Astrocyte (in vitro differentiated cells and primary cell): ENCODE measurements around the gene OBSL1. TPM values are rescaled to one million over a fixed set of nuclear protein-coding genes. Genes with fewer than 3 reads are reported as not detected.

ENCODE experiments used
- DNase-seq: peaks from one replicate; pipeline ENCODE4 v3.0.0-alpha.2; 2010; ENCODE audit warnings: low read depth
- FAIRE-seq: peaks from 2 replicates; lab custom pipeline; 2011; peaks lifted over from hg19 to GRCh38; lab: Jason Lieb, UNC
- H2AFZ ChIP-seq: 2 replicates; pipeline ENCODE4 v1.6.0; 2012; ENCODE audit warnings: low read depth, low read length, inconsistent platforms
- H3K27ac ChIP-seq: 2 replicates; pipeline ENCODE4 v1.5.1; 2011; ENCODE audit warnings: low read depth, low read length, inconsistent platforms
- H3K27me3 ChIP-seq: 2 replicates; pipeline ENCODE4 v1.6.0; 2011; ENCODE audit warnings: low read length, inconsistent platforms; ENCODE audit not compliant: insufficient read depth
- H3K36me3 ChIP-seq: 2 replicates; pipeline ENCODE4 v1.5.1; 2011; ENCODE audit warnings: low read length, inconsistent platforms; ENCODE audit not compliant: insufficient read depth
- H3K4me1 ChIP-seq: 2 replicates; pipeline ENCODE4 v1.5.1; 2011; ENCODE audit warnings: low read length, inconsistent platforms; ENCODE audit not compliant: insufficient read depth
- H3K4me2 ChIP-seq: 2 replicates; pipeline ENCODE4 v1.6.0; 2012; ENCODE audit warnings: low read length, inconsistent platforms
- H3K4me3 ChIP-seq: 2 replicates; pipeline ENCODE4 v1.5.1; 2011; ENCODE audit warnings: low read depth, mild to moderate bottlenecking, low read length, inconsistent platforms; ENCODE audit not compliant: insufficient read depth
- H3K79me2 ChIP-seq: 2 replicates; pipeline ENCODE4 v1.6.0; 2012; ENCODE audit warnings: mild to moderate bottlenecking, low read length, inconsistent platforms; ENCODE audit not compliant: insufficient read depth
- H3K9ac ChIP-seq: 2 replicates; pipeline ENCODE4 v1.6.0; 2012; ENCODE audit warnings: mild to moderate bottlenecking, low read length, inconsistent platforms
- H3K9me3 ChIP-seq: 2 replicates; pipeline ENCODE4 v1.5.1; 2012; ENCODE audit warnings: low read depth, mild to moderate bottlenecking, low read length, inconsistent platforms; ENCODE audit not compliant: insufficient read depth
- H4K20me1 ChIP-seq: 2 replicates; pipeline ENCODE4 v1.6.0; 2012; ENCODE audit warnings: low read length, inconsistent platforms; ENCODE audit not compliant: insufficient read depth
- H3K27ac Mint-ChIP-seq: one replicate; pipeline ENCODE4 v1.8.0; 2021; ENCODE audit warnings: mild to moderate bottlenecking, mixed read lengths; ENCODE audit not compliant: unreplicated experiment
- H3K27me3 Mint-ChIP-seq: one replicate; pipeline ENCODE4 v1.8.0; 2021; ENCODE audit warnings: low read depth, mixed read lengths; ENCODE audit not compliant: unreplicated experiment
- H3K36me3 Mint-ChIP-seq: one replicate; pipeline ENCODE4 v1.8.0; 2021; ENCODE audit warnings: low read depth, mixed read lengths; ENCODE audit not compliant: unreplicated experiment
- H3K4me1 Mint-ChIP-seq: one replicate; pipeline ENCODE4 v1.8.0; 2021; ENCODE audit warnings: low read depth, mixed read lengths; ENCODE audit not compliant: unreplicated experiment
- H3K4me3 Mint-ChIP-seq: one replicate; pipeline ENCODE4 v1.8.0; 2021; ENCODE audit warnings: mild to moderate bottlenecking, moderate library complexity, mixed read lengths; ENCODE audit not compliant: unreplicated experiment
- H3K9me3 Mint-ChIP-seq: one replicate; pipeline ENCODE4 v1.8.0; 2021; ENCODE audit warnings: mild to moderate bottlenecking, mixed read lengths; ENCODE audit not compliant: unreplicated experiment
- EZH2 ChIP-seq: IDR thresholded peaks from 2 replicates; pipeline ENCODE4 v1.6.1; 2012; ENCODE audit warnings: mild to moderate bottlenecking, low read length, inconsistent platforms; ENCODE audit not compliant: insufficient read depth
- total RNA-seq: library from RNA; stranded (reverse); gene quantifications from 2 replicates; pipeline ENCODE4 v1.2.1, GENCODE V29; 2021
- TF ChIP-seq, protein P1 (sequence below): IDR thresholded peaks from 2 replicates; pipeline ENCODE4 v1.5.1; 2011; ENCODE audit warnings: low read depth, mild to moderate bottlenecking, inconsistent platforms, low read length, moderate library complexity; ENCODE audit not compliant: insufficient read depth

The OBSL1 gene
- total RNA-seq, 1 donor from 2014 or later: 77.5 TPM

DNA sequence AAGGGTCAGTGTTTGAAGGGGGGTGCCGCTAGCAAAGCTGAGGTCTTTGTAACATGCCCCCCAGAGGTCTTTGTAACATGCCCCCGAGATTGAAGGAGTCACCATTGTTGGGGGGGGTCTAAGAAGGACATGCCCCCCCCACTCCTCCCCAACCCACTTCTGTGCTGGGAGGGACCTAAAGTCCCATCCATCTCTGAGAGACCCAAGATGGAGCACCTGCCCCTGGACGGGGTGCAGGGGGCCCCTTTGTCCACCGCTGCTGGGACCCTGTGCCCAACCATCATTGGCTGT is 63.0 kb downstream of the OBSL1 start:
- H3K9me3 Mint-ChIP-seq: no peaks in the 10 kb centered on the region

DNA sequence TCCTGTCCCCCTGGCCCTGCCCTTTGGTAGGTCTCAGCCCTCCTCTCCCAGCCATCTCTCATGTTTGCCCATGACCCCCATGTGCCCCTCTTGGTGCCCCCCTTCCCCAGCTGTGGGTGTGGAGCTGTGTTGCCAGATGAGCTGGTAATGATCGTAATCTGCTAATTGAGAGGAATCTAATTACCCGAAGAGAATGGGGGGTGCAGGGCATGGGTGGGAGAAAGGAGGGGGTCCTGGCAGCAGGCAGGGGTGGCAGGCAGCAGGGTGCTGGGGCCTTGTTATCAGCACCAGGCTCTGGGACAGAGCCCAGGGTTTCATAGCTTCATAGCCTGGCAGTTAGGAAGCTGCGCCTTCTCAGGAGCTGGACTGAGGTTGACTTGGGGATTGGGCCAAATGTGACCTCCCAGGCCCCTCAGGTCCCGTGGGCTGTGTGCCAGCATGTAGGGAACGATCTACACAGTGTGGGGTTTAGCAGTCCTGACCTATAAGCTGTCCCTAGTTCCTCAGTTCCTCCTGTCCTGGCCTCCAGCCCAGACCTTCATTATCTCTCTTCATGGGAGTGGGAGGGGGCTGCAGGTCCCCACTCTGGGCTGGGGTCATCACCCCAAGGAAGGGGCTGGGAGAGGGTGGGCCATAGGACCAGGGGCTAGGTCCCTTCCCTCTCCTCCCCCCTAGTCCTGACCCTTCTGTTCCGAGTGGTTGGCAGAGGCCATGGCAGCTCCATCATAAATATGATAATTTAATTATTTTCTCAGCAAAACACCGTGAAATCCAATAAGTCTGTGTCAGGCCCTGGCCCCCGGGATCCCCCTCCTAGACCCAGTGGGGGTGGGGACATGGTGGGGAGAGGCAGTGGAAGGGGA is 63.5 kb downstream of the OBSL1 start:
- Mint-ChIP-seq H3K36me3 (peaks cover 12% of the 10 kb centered on the region), H3K27ac (peak overlapping the region; percentile 86), H3K27me3 (peaks cover 6% of the 10 kb centered on the region), H3K9me3 (no peaks in the 10 kb centered on the region), H3K4me1 (peaks cover 10% of the 10 kb centered on the region), H3K4me3 (no peak overlapping the region)
- Histone ChIP-seq H3K4me1 (peaks cover 20% of the 10 kb centered on the region), H3K9me3 (no peaks in the 10 kb centered on the region), H4K20me1 (peaks cover 8% of the 10 kb centered on the region), H2AFZ (no peak overlapping the region), H3K9ac (no peak overlapping the region), H3K27me3 (peaks cover 12% of the 10 kb centered on the region), H3K36me3 (peaks cover 7% of the 10 kb centered on the region), H3K4me2 (no peak overlapping the region), H3K4me3 (no peak overlapping the region), H3K79me2 (no peaks in the 10 kb centered on the region), H3K27ac (no peak overlapping the region)
- FAIRE-seq: no peak
- no peak for TF ChIP-seq EZH2
- TF ChIP-seq, protein P1, sequence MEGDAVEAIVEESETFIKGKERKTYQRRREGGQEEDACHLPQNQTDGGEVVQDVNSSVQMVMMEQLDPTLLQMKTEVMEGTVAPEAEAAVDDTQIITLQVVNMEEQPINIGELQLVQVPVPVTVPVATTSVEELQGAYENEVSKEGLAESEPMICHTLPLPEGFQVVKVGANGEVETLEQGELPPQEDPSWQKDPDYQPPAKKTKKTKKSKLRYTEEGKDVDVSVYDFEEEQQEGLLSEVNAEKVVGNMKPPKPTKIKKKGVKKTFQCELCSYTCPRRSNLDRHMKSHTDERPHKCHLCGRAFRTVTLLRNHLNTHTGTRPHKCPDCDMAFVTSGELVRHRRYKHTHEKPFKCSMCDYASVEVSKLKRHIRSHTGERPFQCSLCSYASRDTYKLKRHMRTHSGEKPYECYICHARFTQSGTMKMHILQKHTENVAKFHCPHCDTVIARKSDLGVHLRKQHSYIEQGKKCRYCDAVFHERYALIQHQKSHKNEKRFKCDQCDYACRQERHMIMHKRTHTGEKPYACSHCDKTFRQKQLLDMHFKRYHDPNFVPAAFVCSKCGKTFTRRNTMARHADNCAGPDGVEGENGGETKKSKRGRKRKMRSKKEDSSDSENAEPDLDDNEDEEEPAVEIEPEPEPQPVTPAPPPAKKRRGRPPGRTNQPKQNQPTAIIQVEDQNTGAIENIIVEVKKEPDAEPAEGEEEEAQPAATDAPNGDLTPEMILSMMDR: no peak
- no peak for DNase-seq

More for the DNA sequence above, 63.0 kb downstream of the OBSL1 start:
- Histone ChIP-seq H2AFZ (no peak overlapping the region), H3K79me2 (no peaks in the 10 kb centered on the region), H3K27ac (no peak overlapping the region), H3K27me3 (peaks cover 18% of the 10 kb centered on the region), H4K20me1 (peaks cover 8% of the 10 kb centered on the region), H3K4me1 (peaks cover 20% of the 10 kb centered on the region), H3K9me3 (no peaks in the 10 kb centered on the region), H3K4me2 (no peak overlapping the region), H3K9ac (no peak overlapping the region), H3K4me3 (no peak overlapping the region), H3K36me3 (peaks cover 5% of the 10 kb centered on the region)
- Mint-ChIP-seq H3K27me3 (peaks cover 11% of the 10 kb centered on the region), H3K36me3 (peaks cover 12% of the 10 kb centered on the region), H3K4me3 (no peak overlapping the region), H3K4me1 (peaks cover 11% of the 10 kb centered on the region), H3K27ac (no peak overlapping the region)
- TF ChIP-seq, protein P1: no peak
- no peak for TF ChIP-seq EZH2
- no peak for DNase-seq
- no peak for FAIRE-seq
